Activated T-cell treated with anti-CD3 and anti-CD28 coated beads for 24 hours (primary cell): ENCODE results near the gene AFAP1L2.

Source experiments
- DNase-seq: peaks from one replicate; pipeline ENCODE4 v3.0.0-alpha.2; 2020; ENCODE audit warnings: low read depth

Gene AFAP1L2

DNA sequence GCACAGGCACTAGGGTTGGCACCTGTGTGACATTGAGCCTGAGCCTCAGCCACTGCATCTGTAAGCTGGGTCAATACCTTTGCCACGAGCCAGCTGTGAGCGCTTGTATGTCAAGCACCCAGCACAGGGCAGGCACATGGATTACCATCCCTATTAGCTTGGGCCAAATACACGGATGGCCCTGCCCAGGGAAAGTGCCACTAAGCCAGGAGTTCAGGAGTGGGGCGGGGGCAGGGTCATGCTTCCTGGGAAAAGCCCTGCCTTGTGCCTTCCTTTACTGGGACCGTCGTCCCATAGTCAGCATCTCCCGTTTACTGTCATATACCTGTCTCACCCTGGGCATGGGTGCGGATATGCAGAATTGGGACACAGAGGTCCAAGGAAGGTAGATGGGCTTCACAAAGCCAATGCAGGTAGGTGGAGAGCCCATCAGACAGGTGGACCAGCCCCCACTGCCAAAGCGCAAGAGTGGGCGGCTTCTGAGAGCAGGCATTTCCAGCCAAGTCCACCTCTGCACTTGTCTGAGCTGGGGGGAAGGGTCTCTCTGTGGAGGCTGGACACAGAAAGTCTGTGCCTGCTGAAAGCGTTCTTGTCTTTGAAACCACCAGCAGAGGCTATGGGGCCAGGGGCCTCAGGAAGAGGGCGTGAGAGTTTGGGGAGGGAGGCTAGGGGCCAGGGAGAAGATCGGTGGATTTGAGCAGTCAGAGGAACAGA, 92.6 kb downstream of the AFAP1L2 start:
- DNase-seq: no peak

DNA sequence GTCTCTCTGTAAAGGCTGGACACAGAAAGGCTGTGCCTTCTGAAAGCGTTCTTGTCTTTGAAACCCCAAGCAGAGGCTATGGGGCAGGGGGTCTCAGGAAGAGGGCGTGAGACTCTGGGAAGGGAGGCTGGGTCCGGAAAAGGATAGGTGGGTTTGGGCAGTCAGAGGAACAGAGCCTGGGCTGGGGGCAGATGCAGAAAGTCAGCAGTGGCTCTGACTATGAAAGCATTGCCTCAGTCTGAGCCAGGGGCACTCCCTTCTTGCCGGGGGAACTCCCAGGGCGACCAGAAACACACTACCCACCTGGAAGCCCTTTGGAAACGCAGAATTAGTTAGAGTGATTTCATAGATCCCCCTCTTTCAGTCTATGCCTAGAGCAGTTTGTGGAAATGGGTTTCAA, 93.3 kb downstream of the AFAP1L2 start:
- no peak for DNase-seq

DNA sequence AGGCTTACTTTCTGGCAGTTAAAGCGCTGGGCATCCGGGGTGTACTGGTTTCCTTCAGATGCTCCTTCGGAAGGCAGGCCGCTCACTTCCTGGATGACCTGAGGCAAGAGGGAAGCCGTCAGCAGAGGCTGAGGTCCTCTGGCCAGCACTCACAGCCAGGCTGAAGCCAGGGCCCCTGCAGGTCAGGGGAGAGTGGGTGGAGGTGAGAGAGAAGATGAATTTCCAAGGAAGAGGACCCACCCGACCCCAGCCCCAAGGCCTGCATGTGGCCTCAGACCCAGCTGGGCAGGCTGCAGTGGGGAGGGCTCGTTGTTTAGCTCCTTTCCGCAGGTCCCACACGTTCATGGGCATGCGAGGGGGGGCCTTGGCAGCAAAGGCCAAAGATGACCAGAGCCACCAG, 94.0 kb downstream of the AFAP1L2 start:
- no peak for DNase-seq

DNA sequence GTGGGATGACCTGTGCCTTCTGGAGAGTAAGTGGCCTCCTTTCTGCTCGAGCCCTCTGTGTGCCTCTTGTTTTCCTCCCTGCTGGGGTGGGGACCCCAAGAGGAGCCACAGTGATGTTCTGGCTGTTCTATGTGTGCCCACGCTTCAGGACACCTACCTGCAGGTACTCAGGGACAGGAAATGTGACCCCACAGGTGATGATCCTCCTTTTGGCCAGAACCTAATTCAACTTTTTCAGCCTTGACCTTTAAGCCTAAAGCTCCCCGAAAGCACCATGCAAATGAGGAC, 95.0 kb downstream of the AFAP1L2 start:
- DNase-seq: no peak

DNA sequence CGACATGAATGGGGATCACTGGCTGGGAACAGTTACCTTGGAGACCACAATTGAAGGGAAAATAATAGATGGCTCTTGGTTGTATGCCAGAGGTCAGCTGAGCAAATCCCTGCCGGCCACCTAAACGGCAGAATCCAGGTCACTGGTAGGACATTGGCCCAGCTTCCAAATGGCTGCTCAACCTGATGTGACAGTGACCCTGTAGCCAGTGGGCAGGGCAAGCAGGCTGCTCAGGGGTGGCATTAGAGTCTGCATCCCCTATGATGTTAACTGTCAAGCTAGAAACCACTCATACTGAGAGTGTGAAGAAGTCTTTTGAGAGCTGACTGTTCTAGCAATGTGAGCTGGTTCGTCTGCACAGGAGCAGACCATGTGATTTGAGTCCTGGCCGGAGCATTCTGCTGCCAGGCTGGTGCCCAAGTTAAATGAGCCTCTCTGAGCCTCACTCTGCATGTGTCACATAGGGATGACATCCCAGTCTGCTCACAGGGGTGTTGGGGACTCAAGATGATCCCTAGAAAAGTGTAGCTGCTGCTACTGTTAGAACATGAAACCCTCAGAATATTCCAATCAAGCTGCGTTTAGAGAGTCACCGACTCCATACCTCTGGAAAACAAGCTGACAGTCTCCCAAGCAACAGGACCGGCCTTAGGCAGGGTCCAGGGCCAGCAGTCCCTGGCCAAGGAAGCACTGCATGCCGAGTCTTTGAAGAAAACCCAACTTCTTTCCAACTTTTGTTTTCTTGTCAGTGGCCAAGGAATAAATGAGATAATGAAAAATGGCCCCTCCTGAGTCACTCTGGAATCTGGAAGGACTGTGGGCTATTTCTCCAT, 95.6 kb downstream of the AFAP1L2 start:
- no peak for DNase-seq

DNA sequence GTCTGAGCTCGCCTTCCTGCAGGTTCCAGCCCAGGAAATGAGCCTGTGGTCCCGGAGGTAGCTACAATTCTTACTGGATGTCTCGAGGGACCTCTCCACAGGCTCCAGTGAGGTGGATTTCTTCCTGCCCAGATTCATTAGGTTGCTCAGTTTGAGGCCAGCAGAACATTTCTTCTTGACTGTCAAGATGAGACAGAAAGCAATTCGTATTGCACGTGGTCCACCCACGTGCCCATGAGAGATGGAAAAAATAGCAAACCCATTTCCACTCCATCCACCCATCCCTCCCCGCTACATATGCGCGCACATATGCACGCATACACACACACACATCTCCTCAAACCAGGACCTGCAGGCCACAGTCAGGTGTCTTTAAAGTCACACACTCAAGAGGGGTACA, 96.6 kb downstream of the AFAP1L2 start:
- DNase-seq: no peak

DNA sequence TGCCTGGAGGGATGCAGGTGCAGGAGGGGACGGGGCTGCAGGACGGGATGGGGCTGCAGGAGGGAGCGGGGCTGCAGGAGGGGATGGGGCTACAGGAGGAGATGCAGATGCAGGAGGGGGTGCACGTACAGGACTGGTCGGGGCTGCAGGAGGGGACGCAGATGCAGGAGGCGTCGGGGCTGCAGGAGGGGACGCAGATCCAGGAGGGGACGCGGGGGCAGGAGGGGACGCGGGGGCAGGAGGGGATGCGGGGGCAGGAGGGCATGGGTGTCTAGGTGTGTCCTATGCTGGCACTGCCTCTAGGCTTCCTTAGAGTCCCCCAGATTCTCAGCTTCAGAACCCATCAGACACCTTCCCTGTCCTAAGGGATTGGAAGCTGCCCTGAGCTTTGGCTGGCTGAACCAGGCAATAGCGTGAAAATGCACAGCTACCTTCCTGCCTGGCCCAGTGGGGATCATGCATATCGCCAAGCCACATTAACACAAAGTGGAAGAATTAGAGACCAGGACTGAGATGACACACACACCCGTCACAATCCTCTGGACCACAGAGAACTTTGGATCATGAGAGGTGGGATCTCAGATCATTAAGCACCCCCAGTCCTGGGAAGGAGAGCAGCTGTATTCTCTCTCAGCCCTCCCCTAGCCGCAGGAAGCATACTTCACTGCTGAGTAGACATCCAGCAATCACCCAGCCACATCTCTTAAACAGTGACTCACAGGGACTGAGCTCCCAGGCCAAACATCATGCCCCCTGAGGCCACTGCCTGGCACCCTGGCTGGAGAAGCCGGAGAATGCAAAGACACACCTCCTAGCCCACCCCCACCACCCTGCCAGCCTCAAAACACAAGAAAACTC, 98.0 kb downstream of the AFAP1L2 start:
- no peak for DNase-seq

DNA sequence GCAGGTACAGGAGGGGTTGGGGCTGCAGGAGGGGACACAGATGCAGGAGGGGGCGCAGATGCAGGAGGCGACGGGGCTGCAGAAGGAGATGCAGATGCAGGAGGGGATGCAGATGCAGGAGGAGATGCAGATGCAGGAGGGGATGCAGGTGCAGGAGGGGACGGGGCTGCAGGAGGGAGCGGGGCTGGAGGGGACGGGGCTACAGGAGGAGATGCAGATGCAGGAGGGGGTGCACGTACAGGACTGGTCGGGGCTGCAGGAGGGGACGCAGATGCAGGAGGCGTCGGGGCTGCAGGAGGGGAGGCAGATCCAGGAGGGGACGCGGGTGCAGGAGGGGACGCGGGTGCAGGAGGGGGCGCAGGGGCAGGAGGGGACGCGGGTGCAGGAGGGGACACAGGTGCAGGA, 98.8 kb downstream of the AFAP1L2 start:
- DNase-seq: no peak

DNA sequence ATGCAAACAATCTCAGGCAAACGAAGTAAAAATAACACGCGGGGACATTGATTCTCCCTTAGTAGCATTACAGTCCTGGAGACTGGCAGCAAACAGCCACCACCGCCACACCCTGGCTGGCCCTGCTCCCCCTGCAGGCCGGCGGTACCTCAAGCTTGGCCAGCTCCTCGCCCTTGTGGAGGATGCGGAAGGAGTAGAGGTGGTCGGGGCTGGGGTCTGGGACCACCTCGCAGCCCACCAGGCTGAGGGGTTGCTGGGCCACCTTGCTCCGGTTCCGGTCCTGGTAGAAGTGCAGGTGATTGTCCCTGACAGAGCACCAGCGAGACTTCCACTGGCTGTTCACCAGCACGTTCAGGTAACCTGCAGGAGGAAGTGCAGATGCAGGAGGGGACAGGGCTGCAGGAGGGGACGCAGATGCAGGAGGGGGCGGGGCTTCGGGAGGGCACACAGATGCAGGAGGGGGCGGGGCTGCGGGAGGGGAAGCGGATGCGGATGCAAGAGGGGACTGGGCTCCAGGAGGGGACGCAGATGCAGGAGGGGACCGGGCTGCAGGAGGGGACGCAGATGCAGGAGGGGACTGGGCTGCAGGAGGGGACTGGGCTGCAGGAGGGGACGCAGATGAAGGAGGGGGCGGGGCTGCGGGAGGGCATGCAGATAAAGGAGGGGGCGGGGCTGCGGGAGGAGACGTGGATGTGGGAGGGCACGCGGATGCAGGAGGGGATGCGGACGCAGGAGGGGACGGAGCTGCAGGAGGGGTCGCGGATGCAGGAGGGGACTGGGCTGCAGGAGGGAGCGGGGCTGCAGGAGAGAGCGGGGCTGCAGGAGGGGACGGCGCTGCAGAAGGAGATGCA, 99.5 kb downstream of the AFAP1L2 start:
- peak; percentile 28 for DNase-seq

DNA sequence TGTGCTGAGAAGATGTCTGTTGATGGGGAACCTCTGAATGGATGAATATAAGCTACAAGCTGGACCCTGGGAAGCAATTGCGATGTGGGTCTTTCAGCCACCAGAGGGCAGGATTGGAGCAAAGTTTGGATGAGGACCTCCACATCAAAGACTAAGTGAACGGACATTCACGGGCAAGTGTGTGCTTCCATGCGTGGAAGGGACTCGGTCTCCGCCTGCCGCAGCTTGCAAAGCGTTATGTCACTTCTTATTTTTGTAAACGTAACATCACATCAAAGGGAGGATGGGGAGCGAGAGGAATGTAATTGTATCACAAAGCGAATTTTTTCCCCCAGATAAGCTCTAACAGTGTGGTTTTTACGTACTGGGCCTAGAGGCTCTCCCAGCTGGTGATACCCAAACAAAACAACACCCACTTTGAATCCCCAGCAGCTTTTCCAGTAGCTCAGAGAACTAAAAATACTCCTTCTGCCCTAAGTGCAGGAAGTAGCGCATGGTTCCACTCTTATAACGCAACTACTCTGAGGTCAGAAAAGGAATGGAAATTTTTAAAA, 100.2 kb downstream of the AFAP1L2 start:
- peak; percentile 60 for DNase-seq

DNA sequence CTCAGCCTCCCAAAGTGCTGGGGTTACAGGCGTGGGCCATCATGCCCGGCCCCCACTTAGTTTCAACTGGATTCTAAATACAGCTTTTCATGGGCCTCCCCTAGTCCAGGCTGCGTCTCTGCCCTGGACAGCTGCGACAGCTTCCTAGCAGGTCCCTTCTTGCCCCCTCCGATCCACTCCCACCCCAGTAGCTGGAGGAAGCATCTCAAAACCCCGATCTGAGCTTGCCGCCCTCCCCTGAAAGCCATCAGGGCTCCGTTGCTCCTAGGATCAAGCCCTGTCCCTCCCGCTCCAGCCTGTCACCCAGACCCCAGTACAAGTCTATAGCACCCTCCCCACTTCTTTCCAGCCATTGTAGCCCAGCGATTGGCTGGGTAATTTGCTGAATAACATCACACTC, 100.7 kb downstream of the AFAP1L2 start:
- no peak for DNase-seq

DNA sequence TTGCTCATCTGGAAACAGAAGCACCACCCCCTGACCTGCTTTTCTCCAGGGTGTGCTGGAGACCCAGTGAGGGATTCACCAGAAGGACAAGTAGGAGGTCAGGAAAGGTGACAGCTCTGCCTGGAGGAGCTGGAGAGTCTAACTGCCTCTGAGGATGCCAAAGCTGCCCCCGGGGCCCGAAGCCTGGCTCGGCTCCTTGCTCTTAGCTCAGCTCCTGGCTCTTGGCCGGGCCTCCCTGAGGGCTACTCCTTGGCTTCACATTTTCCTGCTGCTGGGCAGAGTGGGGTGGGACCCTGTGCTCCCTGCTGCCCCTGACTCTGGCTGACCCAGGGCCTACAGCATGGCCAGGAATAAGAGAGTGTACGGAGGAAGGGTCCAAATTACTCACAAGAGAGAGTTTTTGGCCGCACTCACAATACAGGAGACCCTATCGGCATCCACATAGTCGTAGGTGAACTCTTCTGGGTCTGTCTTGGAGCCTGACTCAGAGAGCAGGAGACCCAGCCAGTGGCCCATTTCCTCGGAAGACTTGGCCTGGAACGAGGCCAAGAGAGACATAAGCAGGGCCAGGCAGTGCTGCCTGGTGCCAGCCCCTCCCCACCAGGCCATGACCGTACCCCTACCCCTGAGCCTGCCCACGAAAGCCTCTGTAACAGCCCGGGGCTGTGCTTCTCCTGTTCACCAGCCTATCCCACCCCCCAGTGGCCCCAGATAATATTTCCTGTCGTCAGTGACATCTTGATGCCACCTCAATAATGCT, 102.2 kb downstream of the AFAP1L2 start:
- DNase-seq: no peak

DNA sequence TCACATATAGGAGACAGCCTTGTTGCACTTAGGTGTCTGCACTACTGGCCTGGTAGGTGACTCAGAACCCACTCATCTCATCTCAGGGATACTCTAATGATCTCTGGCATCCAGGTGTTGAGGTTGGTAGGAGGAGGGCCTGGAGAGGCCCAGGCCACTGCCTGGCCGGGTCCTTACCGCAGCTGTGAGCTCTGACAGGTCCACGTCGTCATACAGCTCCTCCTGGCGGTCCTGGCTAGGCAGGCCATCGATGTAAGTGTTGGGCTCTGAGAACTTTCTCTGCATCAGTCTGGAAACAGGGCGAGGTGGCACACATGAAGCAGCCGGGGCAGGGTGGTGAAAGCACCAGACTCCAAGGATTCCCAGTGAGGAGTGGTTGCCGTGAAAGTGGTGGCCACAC, 103.1 kb downstream of the AFAP1L2 start:
- DNase-seq: no peak

DNA sequence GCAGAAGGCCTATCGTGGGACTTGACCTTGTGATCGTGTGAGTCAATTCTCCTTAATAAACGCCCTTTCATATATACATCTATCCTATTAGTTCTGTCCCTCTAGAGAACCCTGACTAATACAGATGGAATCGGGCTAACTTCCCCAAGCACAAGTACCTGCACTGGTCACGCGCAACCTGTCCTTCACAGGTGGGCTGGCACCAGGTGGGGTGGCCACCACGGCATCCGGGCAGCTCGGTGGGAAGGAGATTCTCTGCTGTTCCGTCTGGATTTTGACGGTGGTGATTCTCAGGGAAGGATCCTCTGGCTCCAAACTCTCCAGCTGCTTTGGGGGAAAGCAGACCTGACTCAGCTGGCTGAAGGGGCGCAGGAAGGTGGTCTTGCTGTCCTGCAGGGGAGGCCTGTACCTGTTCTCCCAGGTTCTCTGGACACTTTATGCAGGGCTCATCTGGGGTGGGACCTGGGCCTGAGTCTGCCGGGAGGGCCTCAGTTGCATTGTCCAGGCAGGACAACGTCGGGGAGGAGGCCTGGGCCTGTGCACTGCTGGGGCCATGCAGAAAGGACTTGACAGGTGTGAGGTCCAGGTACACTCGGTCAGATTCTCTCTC, 104.2 kb downstream of the AFAP1L2 start:
- no peak for DNase-seq

DNA sequence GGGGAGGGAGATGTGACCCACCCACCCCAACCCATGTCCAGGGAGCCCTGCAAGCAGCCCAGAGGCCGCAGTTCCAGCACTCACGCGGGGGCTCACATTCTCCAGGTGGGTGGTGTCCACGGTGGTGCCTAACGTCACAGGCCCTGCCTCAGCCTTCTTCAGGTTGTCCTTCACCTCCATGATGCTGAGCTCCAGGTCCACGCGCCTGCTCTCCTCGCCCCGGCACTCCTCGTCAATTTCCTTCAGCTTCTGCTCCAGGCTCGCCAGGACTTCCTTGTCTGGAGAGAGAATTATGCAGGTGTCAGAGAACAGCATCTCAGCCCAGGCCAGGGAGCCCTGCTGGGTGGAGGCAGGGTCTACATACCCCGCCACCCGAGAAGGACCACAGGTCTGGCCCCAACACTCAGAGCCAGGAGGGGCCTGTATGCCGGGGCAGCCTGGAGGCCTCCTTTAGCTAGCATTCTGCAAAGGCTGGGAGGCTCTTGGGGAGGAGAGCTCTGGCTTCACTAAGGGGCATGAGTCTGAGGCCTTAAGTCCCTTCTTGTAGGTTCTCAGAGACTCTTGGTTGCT, 107.1 kb downstream of the AFAP1L2 start:
- no peak for DNase-seq

DNA sequence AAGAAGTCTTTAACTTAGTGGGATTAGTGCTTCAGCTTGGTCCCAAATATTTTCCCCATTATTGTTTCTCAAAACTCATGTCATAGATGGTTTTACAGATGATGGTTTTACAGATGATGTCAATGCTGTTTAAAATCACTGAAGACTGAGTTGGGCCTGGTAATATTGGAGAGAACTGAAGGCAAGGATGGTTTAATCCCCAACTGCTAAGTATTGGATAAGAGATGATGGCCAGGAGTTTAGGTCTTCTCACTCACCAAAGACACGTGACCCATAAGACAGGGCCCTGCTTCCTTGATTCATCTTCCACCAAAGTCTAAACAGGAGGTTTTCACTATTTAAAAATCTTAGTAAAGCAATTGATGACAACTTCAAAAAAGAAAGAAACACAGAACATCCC, 108.9 kb downstream of the AFAP1L2 start:
- DNase-seq: no peak

DNA sequence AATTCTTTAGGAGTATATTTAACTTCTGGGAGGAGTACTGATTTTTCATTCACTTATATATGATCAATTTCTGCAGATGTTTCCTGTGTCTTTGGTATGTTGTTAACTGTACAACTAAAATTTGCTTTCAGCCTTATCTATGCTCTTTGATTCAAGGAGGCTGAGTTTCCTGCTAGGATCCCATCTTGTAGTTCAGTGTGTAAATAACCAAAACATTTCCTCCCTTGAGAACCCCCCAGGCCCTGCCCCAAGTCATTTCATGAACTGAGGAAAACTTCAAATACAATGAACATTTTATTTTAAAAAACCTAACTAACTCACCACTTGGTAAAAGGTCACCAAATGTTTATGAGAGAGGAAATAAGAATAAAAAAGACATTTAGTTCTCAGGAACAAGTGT, 109.8 kb downstream of the AFAP1L2 start:
- no peak for DNase-seq

DNA sequence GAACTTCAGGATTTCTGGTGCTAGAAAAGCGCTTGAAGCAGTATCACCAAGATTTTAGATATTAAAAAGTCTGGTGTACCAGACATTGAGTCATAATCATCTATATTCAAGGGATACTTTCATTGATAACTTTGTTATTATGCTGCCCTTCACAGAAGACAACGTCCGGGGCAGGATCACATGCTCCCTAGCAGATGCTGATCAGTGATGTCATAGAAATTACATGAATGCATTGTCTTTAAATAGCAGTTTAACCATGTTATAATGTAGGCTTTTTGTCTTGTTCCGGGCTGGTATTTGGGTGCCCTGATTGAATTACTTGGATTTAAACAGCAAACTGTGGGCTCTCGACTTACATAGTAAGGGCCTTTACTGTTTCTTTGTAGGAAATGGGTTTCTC, 111.2 kb downstream of the AFAP1L2 start:
- no peak for DNase-seq

DNA sequence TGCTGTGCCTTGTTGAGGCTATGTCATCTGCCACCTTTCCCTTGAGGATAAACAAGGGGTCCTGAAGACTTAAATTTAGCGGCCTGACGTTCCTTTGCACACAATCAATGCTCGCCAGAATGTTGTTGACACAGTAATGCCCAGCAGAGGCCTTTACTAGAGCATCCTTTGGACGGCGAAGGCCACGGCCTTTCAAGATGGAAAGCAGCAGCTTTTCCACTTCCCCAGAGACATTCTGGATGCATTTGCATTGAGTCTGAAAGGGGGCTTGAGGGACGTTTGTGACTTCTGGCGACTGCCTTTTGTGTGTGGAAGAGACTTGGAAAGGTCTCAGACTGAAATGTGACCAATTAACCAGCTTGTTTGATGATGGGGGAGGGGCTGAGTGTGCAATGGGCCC, 112.8 kb downstream of the AFAP1L2 start:
- DNase-seq: no peak

DNA sequence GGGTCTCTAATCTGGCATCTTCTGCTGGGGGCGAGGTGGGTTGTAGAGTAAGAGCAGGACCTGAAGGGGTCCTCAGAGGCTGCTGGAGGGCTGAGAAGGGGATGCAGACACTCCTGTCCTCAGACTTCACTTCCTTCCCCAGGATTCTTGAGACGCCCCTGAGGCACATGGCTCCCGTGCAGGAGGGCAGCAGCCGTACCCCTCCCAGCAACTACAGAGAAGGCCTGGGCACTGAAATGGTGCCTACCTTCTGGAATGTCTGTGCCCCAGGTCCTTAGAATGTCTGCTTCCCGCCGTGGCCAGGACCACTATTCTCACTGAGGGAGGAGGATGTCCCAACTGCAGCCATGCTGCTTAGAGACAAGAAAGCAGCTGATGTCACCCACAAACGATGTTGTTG, 113.2 kb downstream of the AFAP1L2 start:
- no peak for DNase-seq
